Measurements from ENCODE around the gene ZFAND2A.
"Not testable (repeated sequence)": the region's sequence is repeated elsewhere in the genome, so short reads cannot be mapped to it uniquely, and the experiment has no call there.

The ZFAND2A gene

DNA sequence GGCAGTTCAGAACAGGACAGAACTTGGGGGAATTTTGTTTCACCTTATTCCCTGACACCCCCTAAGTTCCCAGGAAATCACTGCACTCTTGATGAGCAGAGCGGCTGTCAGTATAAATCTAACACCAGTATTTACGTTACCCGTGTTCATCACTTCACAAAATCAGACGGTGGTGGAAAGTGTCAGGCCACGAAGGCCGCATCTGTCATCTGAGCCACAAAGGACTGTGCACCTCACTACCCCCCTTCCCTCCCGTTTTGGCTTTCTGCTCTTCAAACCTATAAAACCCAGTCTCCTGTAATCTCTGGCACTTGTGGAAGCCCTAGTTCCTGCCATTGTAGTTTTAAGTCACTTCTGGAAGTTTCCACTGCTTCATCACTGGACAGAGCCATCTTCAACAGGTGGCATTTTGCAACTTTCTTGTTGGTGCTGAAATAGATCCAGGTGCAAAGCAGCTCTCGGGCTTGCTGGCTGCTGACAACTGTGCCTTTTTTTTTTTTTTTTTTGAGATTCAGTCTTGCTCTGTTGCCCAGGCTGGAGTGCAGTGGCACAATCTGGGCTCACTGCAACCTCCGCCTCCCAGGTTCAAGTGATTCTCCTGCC lies 9.5 kb downstream of the ZFAND2A start:
- H3K4me3 ChIP-seq (ENCODE audit: control insufficient read depth, low read depth, low read length) = no peak overlapping the region
- DNase-seq (ENCODE audit: low read depth) = no peak
- TF ChIP-seq CTCF (conservative IDR thresholded peaks at IDR 0.05; ENCODE audit: control insufficient read depth, insufficient read depth, low read depth, low read length) = no peak

GRCh38 chr7:1149351-1149794 lies 10.6 kb downstream of the ZFAND2A start:
- no peak for TF ChIP-seq CTCF (conservative IDR thresholded peaks at IDR 0.05; ENCODE audit: control insufficient read depth, insufficient read depth, low read depth, low read length)
- DNase-seq (ENCODE audit: low read depth) = no peak
- no peak overlapping the region for H3K4me3 ChIP-seq (ENCODE audit: control insufficient read depth, low read depth, low read length)

DNA sequence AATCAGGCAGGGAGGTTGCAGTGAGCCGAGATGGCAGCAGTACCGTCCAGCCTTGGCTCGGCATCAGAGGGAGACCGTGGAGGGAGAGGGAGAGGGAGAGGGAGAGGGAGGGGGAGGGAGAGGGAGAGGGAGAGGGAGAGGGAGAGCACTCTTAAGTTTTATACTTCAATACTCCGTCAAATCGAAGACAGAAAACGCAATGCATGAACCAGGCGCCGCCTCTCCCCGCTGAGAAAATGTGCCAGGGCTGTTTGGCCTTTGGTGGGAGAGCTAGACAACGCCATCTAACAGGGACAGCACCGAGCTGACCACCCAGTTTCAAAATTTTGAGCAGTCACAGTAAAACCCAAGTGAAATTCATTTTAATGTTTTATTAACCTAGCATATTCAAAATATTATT lies 12.1 kb downstream of the ZFAND2A start:
- not testable (repeated sequence) for DNase-seq (ENCODE audit: low read depth); H3K4me3 ChIP-seq (ENCODE audit: control insufficient read depth, low read depth, low read length)

GRCh38 chr7:1144269-1144771 lies 15.7 kb downstream of the ZFAND2A start:
- no peak overlapping the region for H3K4me3 ChIP-seq (ENCODE audit: control insufficient read depth, low read depth, low read length)
- TF ChIP-seq CTCF (conservative IDR thresholded peaks at IDR 0.05; ENCODE audit: control insufficient read depth, insufficient read depth, low read depth, low read length) = peak; percentile 7
- peak; percentile 34 for DNase-seq (ENCODE audit: low read depth)

GRCh38 chr7:1143031-1143430 lies 17.0 kb downstream of the ZFAND2A start:
- DNase-seq (ENCODE audit: low read depth); H3K4me3 ChIP-seq (ENCODE audit: control insufficient read depth, low read depth, low read length): not testable (repeated sequence)

DNA sequence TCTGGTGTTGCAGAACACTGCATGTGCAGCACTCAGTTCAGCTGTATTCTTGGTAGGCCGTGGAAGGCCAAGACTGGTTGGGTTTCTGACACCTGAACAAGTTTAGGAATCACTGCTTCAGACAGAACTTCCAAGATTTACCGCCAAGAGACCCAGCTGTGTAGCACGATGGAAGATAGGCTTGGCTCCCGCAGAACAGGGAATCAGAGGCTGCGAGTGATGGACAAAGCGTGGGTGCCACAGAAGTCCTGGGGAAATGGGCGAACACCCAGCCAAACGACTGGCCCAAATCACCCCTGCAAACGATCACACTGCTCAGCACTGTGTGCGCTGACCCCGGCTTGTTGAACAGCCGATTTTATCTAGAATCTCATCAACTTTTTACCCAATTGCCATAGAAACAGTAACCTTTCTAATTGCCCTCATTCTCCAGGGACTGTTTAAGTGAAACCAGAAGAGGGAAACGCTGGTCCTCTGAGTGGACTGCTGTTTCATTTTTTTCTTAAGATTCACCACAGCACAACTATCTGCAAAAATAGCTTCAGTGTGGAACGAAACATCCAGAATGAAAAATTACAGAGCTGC lies 17.9 kb downstream of the ZFAND2A start:
- no peak overlapping the region for H3K4me3 ChIP-seq (ENCODE audit: control insufficient read depth, low read depth, low read length)
- DNase-seq (ENCODE audit: low read depth) = peak; percentile 47
- no peak for TF ChIP-seq CTCF (conservative IDR thresholded peaks at IDR 0.05; ENCODE audit: control insufficient read depth, insufficient read depth, low read depth, low read length)

- no peak overlapping the region for H3K4me3 ChIP-seq (ENCODE audit: control insufficient read depth, low read depth, low read length)
- peak; percentile 44 for DNase-seq (ENCODE audit: low read depth)
- TF ChIP-seq CTCF (conservative IDR thresholded peaks at IDR 0.05; ENCODE audit: control insufficient read depth, insufficient read depth, low read depth, low read length) = no peak
Measured at GRCh38 chr7:1141651-1142050, 18.3 kb downstream of the ZFAND2A start.
